GM18951 (cell line): Measurements from ENCODE around the gene STUM.
"Not testable (repeated sequence)": the region's sequence is repeated elsewhere in the genome, so short reads cannot be mapped to it uniquely, and the experiment has no call there.

Source experiments
- POLR2A ChIP-seq: IDR thresholded peaks from 4 replicates; pipeline ENCODE4 v1.6.1; 2011; ENCODE audit warnings: mild to moderate bottlenecking; ENCODE audit not compliant: insufficient read length, insufficient read depth; ENCODE audit errors: extremely low read depth
- in situ Hi-C: fragments of 300-500 bp; cut with MboI; formaldehyde crosslinking; loops from one replicate; pipeline ENCODE4 v1.12.0; 2022; ENCODE audit warnings: low sequenced_read_pairs, mixed read lengths, inconsistent platforms; ENCODE audit not compliant: unreplicated experiment

STUM gene

DNA sequence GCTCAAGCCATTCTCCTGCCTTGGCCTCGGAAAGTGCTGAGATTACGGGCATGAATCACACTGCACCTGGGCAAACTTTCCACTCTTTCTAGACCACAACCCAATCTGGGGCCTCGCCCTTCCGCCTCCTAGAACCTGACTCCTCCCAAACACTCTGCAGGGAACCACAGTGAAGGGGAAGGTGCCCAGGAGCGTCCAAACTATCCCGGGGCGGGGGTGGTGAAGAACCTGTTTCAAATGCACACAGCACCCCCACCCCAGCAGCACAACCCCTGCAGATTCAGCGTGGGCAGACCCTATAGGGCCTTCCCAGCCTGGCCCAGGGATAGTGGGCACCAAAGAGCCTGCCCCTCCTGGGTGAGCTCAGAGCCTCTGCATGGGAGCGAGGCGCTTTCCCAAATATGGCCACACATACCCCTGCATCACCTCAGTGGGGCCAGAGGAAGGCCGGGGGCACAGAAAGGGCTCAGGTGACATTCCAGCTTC lies 86.9 kb downstream of the STUM start:
- in situ Hi-C loops: no loop called here
- TF ChIP-seq POLR2A: no peak

DNA sequence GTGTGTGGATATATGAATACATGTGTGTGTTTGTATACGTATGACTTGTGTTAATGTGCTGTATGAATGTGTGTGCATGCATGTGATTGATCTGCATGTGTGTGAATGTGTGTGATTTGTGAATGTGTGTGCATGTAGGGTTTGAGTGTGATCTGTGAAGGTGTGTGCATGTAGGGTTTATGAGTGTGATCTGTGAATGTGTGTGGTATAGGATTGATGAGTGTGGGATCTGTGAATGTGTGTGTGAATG lies 88.2 kb downstream of the STUM start:
- in situ Hi-C loops: no loop called here
- no peak for TF ChIP-seq POLR2A

DNA sequence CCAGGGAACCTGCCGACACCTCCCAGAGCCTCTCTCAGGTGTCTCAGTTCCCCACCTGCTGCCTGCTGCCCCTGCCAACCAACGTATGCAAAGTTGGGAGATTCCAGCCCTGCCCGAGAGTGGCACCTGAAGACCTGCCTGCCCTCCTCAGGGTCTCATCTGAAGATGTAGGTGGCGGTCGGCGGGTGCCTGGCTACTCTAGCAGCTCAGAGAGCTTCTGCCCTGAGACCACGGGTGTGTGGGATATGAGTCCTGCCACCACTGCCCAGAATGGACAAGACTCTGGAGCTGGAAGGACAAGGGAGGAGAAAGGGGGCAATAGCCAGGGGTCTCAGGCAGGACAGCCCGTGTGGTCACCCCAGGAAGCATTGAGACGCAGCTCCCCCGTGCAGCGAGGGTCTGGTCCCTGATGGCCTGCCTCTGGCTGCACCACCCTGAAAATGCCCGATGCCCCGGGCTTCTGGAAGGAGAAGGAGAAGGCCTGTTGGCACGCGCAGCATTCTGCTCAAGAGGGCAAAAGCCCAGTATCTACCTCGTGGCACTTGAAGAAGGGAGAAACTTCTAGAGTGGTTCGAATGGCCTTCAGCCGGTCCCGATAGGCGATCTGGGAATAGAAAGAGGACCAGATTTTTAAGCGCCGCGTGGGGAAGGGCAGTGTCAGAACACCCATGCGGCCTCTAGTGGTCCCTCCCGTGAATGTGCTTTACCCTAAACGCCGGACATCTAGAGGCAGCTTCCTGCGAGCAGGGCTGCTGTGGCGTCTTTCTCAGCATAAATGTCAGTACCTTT lies 88.8 kb downstream of the STUM start:
- no peak for TF ChIP-seq POLR2A

DNA sequence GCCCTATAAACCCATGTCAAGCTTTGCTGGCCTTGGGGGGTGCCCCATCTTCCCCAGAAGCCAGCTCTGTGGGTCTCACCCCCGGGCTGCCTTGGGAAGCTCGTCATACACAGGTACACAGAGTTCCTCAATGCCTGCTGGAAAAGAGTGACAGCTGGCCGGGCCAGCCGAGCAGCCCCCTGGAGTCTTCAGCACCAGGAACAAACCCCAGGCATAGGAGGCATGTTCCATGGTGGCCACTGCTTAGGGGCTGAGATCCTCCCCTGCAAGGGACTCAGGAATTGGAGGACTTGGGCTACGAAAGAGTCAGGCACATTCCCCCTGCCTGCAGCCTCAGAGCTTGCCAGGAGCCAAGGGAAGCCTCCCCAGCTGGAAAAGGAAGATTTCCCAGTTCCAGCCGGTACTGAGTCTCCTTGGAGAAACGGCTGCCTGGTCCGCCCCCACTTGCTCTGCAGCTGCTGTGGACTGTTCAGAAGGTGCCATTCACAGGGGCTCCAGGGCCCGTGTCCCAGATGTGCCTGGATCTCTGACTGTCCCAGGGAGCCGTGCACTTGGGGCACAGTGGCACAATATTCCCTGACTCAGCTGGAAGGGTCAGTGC lies 89.5 kb downstream of the STUM start:
- no peak for TF ChIP-seq POLR2A
- in situ Hi-C loops: no loop called here

More for the DNA sequence above, 88.8 kb downstream of the STUM start:
- in situ Hi-C loops: no loop called here

DNA sequence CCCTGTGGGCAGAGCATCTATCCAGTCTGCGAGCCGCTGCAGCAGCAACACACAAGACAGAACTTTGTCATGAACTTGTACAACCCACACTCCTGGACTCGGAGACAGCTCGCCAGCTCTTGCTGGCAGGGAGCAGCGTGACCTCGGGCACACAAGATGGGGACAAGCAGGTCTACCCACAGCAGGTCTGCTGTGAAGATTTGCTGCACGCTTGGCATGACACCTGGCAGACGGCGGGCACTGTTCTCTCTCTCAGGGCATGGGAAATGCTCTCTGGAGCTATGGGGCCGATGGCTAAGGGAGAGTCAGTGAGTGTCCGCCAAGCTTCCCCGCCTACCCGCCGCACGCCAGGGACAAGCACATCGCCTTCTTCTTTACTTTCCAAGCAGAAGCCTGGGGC lies 90.0 kb downstream of the STUM start:
- in situ Hi-C loops: no loop called here
- TF ChIP-seq POLR2A: no peak

DNA sequence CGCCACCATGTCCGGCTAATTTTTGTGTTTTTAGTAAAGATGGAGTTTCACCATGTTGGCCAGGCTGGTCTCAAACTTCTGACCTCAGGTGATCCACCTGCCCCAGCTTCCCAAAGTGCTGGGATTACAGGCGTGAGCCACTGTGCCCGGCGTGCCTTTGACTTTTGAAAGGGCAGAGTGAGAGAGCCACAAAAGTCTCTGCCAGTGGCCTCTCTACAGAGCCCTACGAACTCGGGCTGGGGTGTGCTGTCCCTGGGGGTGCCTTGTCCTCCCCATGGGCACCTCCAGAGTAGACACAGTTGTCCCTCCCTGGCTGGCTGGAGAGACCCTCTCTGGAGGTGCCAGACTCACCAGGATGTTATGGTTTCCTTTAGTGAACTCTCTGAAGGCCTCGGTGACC lies 90.6 kb downstream of the STUM start:
- in situ Hi-C loops: not testable (repeated sequence)

DNA sequence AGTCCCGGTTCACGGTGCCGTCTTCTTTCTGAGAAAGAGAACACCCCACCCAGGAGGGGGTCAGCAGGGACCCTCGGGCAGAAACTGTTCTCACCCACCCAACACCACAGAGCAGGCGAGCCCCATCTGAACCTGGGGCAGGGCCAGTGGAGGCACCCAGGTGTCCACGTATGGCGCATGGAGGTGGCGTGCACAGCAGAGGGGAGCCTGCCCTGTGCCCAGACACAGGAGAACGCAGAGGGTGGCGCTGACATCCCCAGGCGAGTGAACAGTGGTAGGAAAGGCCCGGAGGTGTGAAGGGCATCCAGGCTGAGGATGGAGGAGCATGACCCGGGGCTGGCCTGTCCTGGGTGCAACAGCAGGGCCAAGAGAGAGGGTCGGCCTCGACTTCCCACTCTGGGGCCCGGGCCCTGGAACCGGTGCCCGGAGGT lies 91.1 kb downstream of the STUM start:
- TF ChIP-seq POLR2A: no peak
- in situ Hi-C loops: loop anchor here (5.0 kb wide), 1 partner anchor 193 kb away; no protein-coding TSS in a partner anchor

DNA sequence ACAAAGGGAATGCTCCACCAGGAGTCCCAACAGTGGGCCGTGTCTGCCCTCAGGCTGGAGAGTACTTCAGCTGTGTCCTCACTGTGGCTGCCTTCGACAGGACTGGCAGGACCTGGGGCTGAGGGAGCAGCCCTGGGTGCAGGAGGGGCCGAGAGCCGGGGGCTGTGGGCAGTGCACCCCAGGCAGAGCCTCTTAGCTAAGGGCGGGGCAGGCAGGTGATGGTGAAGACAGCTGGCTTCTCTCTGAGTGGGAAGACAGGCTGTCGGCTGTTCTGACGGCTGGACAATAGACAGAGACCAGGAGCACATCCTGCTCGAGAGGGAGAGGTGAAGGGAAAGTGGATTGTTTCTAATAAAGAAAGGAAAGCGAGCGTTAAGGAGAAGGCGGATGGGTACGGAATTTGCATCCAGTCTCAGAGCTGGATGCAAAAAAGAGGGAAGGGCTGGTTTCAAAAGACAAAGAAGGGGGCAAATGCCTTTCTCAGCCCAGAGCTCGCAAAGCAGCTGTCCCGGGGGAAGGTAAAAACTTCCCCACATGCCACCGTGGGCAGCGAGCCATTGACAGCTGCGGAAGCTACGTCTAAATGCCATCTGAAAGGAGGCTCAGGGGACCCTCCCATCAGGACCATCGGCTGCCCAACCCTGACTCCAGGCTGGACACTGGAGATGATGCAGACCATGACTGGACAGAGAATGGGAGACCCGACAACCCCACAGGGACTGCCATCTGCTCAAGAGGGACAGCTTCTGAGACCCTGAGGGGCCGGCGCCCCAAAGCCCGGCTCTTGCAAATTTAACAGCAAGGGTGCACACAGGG lies 92.0 kb downstream of the STUM start:
- in situ Hi-C loops: loop anchor here (5.0 kb wide), 1 partner anchor 192 kb away; no protein-coding TSS in a partner anchor

DNA sequence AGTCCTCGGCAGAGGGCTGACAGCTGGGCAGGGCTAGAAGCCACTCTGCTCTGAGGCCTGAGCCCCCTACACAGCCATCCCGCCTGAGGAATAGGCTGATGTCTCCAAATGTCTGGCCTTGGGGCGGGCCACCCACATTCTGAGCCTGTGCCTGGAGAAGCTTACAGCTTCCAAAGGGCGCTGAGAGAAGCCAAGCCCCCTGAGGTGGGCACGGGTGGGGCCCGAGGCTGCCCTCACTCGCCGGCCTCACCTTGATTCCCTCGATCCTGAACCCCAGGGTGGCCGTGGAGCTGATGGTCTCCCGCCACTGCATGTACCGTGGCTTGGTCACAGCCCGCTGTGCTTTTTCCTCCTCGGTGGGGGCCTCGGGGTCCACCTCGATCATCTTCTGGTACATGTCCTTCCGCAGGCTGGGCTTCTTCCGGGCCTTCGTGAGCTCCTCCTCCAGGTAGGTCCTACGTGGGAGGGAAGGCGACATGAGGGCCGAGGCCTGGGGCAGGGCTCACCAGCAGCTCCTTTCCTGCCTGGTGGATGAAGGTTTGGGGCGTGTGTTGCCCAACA lies 93.2 kb downstream of the STUM start:
- no peak for TF ChIP-seq POLR2A
- in situ Hi-C loops: loop anchor here (5.0 kb wide), 1 partner anchor 191 kb away; no protein-coding TSS in a partner anchor

More for the DNA sequence above, 92.0 kb downstream of the STUM start:
- TF ChIP-seq POLR2A: no peak

DNA sequence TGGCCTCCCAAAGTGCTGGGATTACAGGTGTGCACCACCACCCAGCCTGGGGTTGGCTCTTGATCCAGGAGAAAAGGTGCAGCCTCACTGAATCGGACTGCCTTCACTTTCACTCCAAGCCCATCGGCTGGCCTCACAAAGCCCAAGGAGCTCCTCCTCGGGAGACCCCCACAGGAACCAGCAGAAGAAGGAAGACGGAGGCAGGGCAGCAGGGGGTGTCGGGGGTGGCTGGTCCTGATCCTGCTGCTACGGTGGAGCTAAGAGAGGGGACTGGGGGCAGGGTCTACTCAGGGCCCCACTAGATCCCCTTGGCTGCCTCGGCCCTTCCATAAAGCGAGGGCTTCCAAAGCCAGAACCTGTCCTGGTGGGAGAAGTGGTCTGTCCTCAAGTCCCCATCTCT lies 93.9 kb downstream of the STUM start:
- TF ChIP-seq POLR2A: no peak
- in situ Hi-C loops: loop anchor here (5.0 kb wide), 1 partner anchor 190 kb away; no protein-coding TSS in a partner anchor

DNA sequence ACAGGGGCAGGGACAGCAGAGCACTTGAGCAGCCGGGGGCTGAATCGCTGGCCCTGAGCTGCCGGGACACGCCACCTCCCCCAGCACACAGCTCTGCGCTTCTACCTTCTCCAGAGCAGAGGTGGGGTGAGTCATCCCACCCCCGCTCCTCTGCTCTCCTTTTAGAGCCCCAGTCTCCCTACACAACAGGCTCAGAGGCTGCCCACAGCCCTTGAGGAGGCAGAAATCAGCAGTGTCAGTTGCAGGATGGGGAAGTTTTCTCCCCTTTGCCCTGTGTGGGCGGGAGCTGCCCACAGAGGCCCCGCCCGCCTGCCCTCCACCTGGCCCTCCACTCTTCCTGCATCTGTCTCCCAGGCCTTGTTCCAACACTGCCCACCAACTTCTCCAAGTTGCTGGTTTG lies 94.6 kb downstream of the STUM start:
- TF ChIP-seq POLR2A: no peak
- in situ Hi-C loops: loop anchor here (5.0 kb wide), 1 partner anchor 189 kb away; no protein-coding TSS in a partner anchor

DNA sequence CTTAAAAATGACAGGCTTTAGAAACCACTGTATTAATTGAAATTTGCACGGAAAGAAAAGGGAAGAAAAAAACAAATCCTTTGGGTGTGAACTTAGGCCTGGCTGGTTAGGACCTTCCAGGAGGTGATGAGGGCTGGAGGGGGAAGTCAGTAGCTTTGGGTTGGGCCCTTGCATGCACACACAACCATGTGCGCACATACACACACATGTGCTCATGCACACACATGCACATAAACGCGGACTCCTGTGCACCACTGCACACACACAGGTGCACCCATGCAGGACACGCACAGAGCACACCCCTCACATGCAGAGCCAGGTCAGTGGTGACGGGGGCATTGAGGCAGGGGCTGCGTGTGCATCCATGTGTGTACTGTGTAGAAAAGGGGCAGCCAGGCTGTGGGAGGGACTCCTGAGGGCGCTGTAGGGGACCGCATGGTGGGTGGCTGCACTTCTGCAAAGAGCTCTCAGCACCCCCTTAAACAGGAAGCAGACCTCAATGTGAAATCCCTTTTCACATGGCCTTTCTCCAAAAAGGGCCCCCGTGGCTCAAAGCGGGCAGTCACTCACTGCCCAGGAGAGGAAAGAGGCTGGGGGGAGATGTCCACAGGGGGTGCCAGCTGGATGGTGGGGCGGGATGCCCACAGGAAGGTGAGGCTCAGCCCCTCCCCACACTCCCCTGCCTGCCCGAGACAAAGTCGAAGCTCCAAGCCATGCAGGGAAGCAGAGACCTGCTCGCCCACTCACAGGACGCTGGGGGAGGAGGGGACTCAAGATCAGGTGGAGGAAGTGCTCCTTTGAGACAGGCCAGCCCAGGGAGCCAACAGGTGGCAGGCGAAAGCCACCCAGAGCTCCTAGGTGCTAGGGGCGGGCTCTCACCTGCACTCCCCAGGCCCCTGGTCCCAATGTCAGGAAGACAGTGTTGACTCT lies 95.3 kb downstream of the STUM start:
- no peak for TF ChIP-seq POLR2A
- in situ Hi-C loops: loop anchor here (5.0 kb wide), 1 partner anchor 188 kb away; no protein-coding TSS in a partner anchor
